Liver (tissue), 3 donors: ENCODE data around the gene DSTYK.

Experiments used
- EGR1 ChIP-seq, 2 donors: IDR thresholded peaks; 2 replicates each; pipeline ENCODE4 v1.6.1; 2016 to 2018; ENCODE audit warnings: antibody characterized with exemption in 2 of 2, low read depth in 2 of 2
- GABPA ChIP-seq, 2 donors: IDR thresholded peaks in 1 of 2; conservative IDR thresholded peaks in 1 of 2; 2 replicates each; pipeline ENCODE4 v1.6.1; 2016; ENCODE audit warnings: antibody characterized with exemption in 2 of 2, mild to moderate bottlenecking in 1 of 2, moderate library complexity in 1 of 2
- RAD21 ChIP-seq, 2 donors: IDR thresholded peaks; 2 replicates each; pipeline ENCODE4 v1.6.1; 2016; ENCODE audit warnings: antibody characterized with exemption in 2 of 2, mild to moderate bottlenecking in 2 of 2
- TF ChIP-seq, protein P1 (sequence below): fragments of 150-350 bp; IDR thresholded peaks from 2 replicates; pipeline ENCODE4 v1.5.1; 2017; ENCODE audit warnings: improper control_type of control experiment, low read depth, low read length; ENCODE audit not compliant: missing input control
- TF ChIP-seq, protein P2 (sequence below): IDR thresholded peaks from 2 replicates; pipeline ENCODE4 v1.6.1; 2016; ENCODE audit warnings: antibody characterized with exemption
- donor health status: healthy.
- donor health status: healthy.

DNA sequence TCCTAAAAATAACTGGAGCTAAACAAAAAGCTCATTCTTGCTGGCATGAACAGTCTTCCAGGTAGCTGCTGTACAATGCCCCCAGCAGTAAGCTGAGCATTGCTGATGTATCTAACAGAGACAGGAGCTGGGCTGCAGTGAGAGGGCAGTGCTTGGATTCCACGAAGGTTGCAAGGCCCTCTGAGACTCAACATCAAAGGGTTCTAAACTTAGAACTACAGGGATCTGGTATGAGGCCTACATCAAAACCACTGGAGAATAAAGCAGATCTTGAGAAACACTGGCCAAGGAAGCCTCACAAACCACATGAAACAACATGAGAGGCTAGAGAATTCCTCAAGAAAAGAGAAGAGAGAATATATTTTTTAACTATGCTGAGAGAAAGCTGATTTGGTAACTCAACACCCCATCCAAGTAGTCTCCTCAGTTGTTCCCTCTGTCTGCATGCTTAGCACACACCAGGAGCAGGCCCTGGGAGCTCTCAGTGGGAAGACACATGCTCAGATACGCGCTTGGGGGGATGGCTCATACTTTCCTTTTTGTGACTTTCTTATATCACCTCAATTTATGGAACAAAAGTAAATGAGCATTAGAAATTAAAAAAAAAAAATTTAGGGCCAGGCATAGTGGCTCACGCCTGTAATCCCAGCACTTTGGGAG is 27.7 kb downstream of the DSTYK start:
- TF ChIP-seq EGR1 (IDR thresholded peaks at IDR 0.05; ENCODE audit: low read depth in 2 of 2) (no peak), RAD21 (IDR thresholded peaks at IDR 0.05) (no peak), GABPA (IDR thresholded peaks at IDR 0.05 in 1 of 2, conservative IDR thresholded peaks at IDR 0.05 in 1 of 2) (no peak)
- TF ChIP-seq, protein P1, sequence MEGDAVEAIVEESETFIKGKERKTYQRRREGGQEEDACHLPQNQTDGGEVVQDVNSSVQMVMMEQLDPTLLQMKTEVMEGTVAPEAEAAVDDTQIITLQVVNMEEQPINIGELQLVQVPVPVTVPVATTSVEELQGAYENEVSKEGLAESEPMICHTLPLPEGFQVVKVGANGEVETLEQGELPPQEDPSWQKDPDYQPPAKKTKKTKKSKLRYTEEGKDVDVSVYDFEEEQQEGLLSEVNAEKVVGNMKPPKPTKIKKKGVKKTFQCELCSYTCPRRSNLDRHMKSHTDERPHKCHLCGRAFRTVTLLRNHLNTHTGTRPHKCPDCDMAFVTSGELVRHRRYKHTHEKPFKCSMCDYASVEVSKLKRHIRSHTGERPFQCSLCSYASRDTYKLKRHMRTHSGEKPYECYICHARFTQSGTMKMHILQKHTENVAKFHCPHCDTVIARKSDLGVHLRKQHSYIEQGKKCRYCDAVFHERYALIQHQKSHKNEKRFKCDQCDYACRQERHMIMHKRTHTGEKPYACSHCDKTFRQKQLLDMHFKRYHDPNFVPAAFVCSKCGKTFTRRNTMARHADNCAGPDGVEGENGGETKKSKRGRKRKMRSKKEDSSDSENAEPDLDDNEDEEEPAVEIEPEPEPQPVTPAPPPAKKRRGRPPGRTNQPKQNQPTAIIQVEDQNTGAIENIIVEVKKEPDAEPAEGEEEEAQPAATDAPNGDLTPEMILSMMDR: no peak
- TF ChIP-seq, protein P2, sequence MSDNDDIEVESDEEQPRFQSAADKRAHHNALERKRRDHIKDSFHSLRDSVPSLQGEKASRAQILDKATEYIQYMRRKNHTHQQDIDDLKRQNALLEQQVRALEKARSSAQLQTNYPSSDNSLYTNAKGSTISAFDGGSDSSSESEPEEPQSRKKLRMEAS: no peak
